Ectodermal cell (in vitro differentiated cells): ENCODE measurements around the gene TAF15.
A peak's percentile ranks its signal among the peaks of the same experiment; 100 is the strongest.

Experiments
- H3K27ac ChIP-seq: 2 replicates; pipeline ENCODE4 v1.7.0; 2013; ENCODE audit warnings: mild to moderate bottlenecking, low read depth, low read length; ENCODE audit not compliant: insufficient read depth, poor library complexity, severe bottlenecking
- H3K27me3 ChIP-seq: 2 replicates; pipeline ENCODE4 v1.7.0; 2013; ENCODE audit warnings: mild to moderate bottlenecking, low read length; ENCODE audit not compliant: insufficient read depth, control insufficient read depth, poor library complexity, severe bottlenecking
- H3K36me3 ChIP-seq: one replicate; pipeline ENCODE4 v1.7.0; 2013; ENCODE audit warnings: low read length; ENCODE audit not compliant: control insufficient read depth, insufficient read depth
- H3K4me1 ChIP-seq: one replicate; pipeline ENCODE4 v1.7.0; 2013; ENCODE audit warnings: low read length; ENCODE audit not compliant: control insufficient read depth, insufficient read depth
- H3K4me3 ChIP-seq: 2 replicates; pipeline ENCODE4 v1.7.0; 2013; ENCODE audit warnings: low read depth, low read length, control low read depth; ENCODE audit not compliant: insufficient read depth
- H3K9me3 ChIP-seq: 2 replicates; pipeline ENCODE4 v1.7.0; 2013; ENCODE audit warnings: mild to moderate bottlenecking, low read length, moderate library complexity; ENCODE audit not compliant: control insufficient read depth
- WGBS, 2 experiments: methylation state at CpG; one replicate each; pipeline ENCODE4 v1.1.7; 2013; ENCODE audit warnings: missing lambda C conversion rate in 2 of 2; 5-methylcytosine and 5-hydroxymethylcytosine counted together

The TAF15 gene

DNA sequence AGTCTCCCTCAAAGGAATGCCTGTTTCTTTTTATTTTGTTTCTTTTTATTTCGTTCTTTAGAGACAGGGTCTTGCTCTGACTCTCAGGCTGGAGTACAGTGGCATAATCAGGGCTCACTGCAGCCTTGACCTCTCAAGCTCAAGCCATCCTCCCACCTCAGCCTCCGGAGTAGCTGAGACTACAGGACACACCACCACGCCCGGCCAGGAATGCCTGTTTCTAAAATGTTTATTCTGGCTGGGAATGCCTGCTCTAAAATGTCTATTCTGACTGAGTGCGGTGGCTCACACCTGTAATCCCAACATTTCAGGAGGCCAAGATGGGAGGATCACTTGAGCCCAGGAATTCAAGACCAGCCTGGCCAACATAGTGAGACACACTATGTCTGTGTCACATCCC lies 11.4 kb upstream of the TAF15 start:
- peaks cover 56% of the 10 kb centered on the region for H3K27me3 ChIP-seq
- H3K9me3 ChIP-seq: no peaks in the 10 kb centered on the region
- H3K27ac ChIP-seq: no peak overlapping the region
- H3K4me3 ChIP-seq: no peak overlapping the region
- 87 to 90% methylated on average over 5 of the region's 5 CpGs for WGBS, 2 experiments
- H3K4me1 ChIP-seq: no peaks in the 10 kb centered on the region
- H3K36me3 ChIP-seq: no peaks in the 10 kb centered on the region

DNA sequence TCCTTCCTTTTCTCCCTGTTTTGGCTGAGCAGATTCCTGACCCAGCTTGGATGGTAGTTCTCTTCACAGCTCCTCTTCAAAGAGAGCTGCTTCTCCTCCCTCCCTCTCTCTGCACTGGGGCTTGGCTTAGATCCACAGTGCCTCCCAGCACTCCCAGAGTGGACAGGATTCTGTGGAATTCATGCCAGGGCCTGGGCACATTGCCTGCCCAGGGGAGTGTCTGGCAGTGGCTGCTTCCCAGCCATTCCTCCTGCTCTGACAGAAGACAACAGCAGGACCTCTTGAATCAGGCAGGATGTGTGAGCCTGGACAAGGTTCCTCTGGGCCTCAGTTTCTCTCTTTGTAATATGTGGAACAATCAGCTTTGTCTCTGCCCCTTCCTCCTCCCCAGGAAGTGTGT lies 9.3 kb upstream of the TAF15 start:
- Histone ChIP-seq H3K9me3 (no peaks in the 10 kb centered on the region), H3K4me1 (no peaks in the 10 kb centered on the region), H3K36me3 (no peaks in the 10 kb centered on the region), H3K27me3 (peaks cover 36% of the 10 kb centered on the region), H3K27ac (no peak overlapping the region), H3K4me3 (no peak overlapping the region)

DNA sequence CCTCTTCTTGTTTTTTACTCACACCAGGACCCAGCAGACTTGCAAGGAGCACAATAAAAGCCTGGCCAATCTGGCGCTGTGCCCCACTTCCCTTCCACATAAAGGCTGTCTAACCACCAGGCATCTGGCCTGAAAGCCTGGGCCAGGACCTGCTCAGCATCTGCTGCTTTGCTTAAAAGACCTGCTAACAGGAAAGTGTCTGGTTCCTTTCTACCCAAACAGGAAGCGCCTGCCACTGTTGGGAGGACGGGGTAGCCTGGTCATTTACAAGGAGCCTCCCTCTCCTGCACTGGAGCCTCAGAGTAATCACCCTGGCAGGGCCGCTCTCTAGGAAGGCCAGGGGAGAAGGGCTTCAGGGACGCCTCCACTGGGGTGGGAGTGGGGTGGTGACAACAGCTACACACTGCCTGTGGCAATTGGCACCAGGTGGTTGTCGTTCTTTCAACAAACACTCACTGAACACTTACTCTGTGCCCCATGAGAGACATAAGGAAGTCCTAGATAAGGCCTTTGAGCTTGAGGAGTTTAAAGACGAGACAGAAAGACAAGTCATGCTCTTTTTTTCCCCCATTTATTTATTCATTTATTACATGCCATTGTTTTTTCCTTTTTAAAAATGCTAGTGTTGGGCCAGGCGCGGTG lies 7.6 kb upstream of the TAF15 start:
- WGBS, 2 experiments: 91 to 92% methylated on average over 9 of the region's 9 CpGs
- Histone ChIP-seq H3K27ac (no peak overlapping the region), H3K4me3 (no peak overlapping the region), H3K27me3 (peaks cover 18% of the 10 kb centered on the region), H3K9me3 (no peaks in the 10 kb centered on the region), H3K36me3 (no peaks in the 10 kb centered on the region), H3K4me1 (no peaks in the 10 kb centered on the region)

DNA sequence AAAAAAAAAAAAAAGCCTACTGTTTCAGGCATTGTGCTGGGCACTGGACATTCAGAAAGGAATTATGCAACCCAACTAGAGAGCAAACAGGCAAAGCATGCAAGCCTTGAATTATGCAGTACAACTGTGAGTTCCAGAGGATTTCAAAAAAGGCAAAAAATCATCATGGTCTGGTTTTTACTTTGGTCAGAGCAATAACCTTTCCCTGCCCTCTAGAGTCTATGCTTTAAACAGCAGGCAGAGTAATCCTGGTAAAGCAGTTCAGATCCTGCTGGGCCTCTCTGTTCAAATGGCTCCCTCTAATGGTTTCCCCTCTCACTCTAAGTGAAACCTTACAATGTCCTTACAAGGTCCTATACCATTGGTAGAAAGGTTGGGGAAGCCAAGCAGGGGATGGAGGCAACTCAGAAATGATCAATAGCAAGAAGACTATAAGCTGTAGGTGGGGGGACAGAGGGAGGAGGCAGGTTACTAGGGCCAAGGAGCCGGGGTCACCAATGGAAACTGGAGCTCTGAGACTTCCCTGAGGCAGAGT lies 4.6 kb upstream of the TAF15 start:
- no peaks in the 10 kb centered on the region for H3K36me3 ChIP-seq
- no peaks in the 10 kb centered on the region for H3K27me3 ChIP-seq
- WGBS, 2 experiments: 20 to 50% methylated on average over 1 of the region's 1 CpG
- H3K27ac ChIP-seq: no peak overlapping the region
- H3K4me3 ChIP-seq: no peak overlapping the region
- H3K4me1 ChIP-seq: no peaks in the 10 kb centered on the region
- no peaks in the 10 kb centered on the region for H3K9me3 ChIP-seq

DNA sequence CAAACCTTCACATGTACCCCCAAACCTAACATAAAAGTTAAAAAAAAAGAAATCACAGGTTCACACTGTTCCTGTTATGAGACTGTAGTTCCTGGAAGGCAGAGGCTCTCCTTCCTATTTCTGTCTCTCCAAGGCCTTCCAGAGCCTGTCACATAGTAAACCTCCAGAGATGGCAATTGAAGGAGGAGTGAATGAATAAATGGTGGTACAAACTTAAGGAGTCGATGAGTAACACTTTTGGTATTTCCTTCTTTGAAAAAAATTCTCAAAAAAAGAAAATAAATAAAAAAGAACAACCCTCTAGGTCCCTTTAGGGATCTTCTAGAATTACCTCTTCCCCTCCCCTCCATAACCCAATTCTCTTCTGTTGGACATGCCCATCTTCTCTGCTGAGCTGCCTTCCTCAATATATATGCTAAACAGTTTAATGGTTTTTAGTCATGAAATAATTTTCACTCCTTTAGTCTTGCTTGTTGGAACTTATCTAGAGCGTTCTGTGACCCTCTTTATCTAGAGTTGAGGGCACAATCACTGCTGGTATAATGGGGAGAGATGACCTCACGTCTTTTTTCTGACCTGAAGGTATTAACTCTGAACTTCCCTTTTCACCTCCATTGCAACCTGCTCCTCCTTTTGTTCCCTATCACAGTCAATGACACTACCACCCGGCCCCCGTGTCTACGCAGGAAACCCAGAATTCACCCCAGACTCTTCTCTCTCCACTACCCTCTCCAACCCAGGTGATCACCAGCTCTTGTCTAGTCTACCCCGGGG lies 1.7 kb upstream of the TAF15 start:
- Histone ChIP-seq H3K27ac (no peak overlapping the region), H3K4me3 (no peak overlapping the region), H3K9me3 (no peaks in the 10 kb centered on the region), H3K27me3 (no peaks in the 10 kb centered on the region), H3K4me1 (peaks cover 4% of the 10 kb centered on the region), H3K36me3 (no peaks in the 10 kb centered on the region)
- WGBS, 2 experiments: 91 to 95% methylated on average over 7 of the region's 7 CpGs

DNA sequence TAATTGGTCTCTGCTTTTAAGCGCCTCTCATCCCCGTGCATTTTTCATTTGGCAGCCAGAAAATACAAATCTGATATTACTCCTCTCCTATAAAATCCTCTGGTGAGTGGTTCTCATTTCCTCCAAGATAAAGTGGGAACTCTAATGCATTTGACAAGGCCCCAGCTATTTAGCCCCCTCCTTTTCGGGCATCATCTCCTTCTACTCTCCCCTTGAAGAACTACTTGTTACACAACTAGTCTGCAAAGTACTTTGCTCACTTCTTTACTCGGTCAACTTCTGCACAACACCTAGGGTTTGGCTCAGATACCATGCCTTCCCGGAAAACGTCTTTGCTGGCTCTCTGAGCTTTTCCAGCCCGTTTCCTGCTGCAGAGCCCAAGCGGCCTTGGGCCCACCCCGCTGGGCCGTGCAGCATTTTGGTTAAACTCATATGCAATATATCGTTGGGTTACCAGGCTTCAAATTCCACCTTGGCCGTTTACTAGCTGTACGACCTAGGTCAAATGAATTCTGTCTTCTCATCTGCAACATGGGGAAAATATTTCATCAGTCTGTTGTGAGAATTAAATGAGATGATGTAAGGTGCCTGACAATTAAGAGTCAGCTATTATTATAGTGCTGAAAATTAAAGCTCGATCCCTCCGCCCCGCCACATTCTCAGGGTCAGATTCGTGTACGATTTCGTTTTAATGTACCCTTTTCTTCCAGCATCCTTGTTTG lies 883 bp upstream of the TAF15 start:
- H3K4me1 ChIP-seq: peaks cover 4% of the 10 kb centered on the region
- peak overlapping the region; percentile 92 for H3K4me3 ChIP-seq
- 44% methylated on average over 19 of the region's 19 CpGs for WGBS, 2 experiments
- H3K36me3 ChIP-seq: no peaks in the 10 kb centered on the region
- H3K9me3 ChIP-seq: no peaks in the 10 kb centered on the region
- no peaks in the 10 kb centered on the region for H3K27me3 ChIP-seq
- peak overlapping the region; percentile 93 for H3K27ac ChIP-seq

DNA sequence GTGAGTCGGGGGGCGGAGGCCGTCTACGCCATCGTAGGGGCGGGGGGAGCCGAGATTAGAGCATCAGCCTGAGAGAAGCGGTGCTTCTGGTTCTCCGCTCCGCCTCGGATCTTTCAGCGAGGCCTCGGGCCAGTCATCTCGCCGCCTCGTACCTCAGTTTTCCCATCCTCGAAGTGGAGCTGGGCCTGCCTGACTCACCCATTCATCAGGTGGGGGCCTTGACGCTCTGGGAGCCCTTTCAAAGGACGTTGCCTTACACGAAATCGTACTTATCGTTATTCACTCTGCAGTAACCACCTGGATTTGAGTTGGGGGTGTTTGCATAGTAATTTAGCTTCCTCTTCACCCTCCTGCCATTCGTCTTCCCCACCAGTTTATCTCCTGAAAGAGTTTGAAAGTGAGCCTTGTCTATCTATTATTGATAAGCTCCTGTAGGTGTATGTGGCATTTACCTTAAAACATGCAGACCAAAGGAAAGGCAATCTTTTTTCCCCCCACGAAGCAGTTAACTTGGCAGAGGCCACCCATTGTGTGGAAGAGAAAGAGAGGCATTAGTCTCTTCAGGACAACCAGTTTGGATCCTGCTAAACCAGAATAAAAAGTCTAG lies 674 bp downstream of the TAF15 start:
- H3K9me3 ChIP-seq: no peaks in the 10 kb centered on the region
- H3K27ac ChIP-seq: peak overlapping the region; percentile 93
- no peaks in the 10 kb centered on the region for H3K36me3 ChIP-seq
- peak overlapping the region; percentile 92 for H3K4me3 ChIP-seq
- peaks cover 4% of the 10 kb centered on the region for H3K4me1 ChIP-seq
- H3K27me3 ChIP-seq: no peaks in the 10 kb centered on the region
- 0 to 1% methylated on average over 22 to 23 of the region's 24 CpGs for WGBS, 2 experiments

DNA sequence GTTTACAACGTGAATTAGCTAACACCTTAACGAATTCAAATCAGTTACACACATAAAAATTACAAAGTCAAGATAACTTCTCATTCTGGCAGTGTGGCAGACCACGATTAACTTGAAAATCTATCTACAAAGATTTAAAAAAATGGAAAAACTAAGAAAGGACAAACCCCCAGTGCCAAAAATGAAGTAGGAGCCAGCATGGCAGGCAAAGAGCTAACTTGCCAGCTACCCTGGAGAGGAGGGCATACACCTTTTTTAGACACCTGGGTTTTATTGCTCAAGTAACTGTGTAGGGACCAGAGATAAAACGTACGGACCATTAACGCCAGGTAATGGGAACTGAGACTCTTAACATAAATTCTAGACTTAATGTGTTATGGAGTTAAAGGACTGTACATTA lies 2.5 kb downstream of the TAF15 start:
- Histone ChIP-seq H3K36me3 (no peaks in the 10 kb centered on the region), H3K4me3 (no peak overlapping the region), H3K4me1 (peaks cover 4% of the 10 kb centered on the region), H3K27ac (no peak overlapping the region), H3K27me3 (no peaks in the 10 kb centered on the region), H3K9me3 (no peaks in the 10 kb centered on the region)
- WGBS, 2 experiments: 96 to 97% methylated on average over 6 of the region's 6 CpGs

DNA sequence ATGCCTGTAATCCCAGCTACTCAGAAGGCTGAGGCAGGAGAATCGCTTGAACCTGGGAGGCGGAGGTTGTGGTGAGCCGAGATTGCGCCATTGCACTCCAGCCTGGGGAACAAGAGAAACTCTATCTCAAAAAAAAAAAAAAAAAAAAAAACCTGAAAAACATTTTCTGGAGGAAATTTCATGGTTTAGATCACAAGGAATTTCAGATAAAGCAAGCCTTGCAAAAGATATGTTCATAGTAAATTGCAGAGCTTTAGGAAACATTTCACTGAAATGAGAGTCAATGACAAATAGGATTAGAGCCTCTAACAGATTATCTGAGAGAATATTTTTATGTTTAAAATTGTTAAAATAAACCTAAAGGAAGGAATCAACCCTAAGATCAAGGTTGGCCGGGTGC lies 3.2 kb downstream of the TAF15 start:
- Histone ChIP-seq H3K4me1 (peaks cover 4% of the 10 kb centered on the region), H3K4me3 (no peak overlapping the region), H3K27ac (no peak overlapping the region), H3K36me3 (no peaks in the 10 kb centered on the region), H3K27me3 (no peaks in the 10 kb centered on the region), H3K9me3 (no peaks in the 10 kb centered on the region)
- 85 to 89% methylated on average over 5 of the region's 5 CpGs for WGBS, 2 experiments

DNA sequence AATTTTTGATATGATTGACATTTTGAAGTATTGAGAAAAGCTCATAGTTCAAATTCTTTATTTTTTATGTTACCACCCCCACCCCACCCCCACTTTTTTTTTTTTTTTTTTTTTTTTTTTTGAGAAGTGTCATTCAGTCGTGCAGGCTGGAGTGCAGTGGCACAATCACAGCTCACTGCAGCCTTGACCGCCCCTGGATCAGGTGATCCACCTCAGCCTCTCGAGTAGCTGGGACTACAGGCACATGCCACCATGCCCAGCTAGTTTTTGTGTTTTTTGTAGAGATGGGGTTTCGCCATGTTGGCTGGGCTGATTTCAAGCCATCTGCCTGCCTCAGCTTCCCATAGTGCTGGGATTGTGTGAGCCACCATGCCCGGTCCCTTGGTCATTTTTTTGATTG lies 7.4 kb downstream of the TAF15 start:
- Histone ChIP-seq H3K27me3 (no peaks in the 10 kb centered on the region), H3K36me3 (peaks cover 16% of the 10 kb centered on the region)
- 90 to 93% methylated on average over 5 of the region's 5 CpGs for WGBS, 2 experiments

More for the DNA sequence above, 7.4 kb downstream of the TAF15 start:
- Histone ChIP-seq H3K9me3 (no peaks in the 10 kb centered on the region), H3K4me3 (no peak overlapping the region), H3K27ac (no peak overlapping the region), H3K4me1 (peaks cover 1% of the 10 kb centered on the region)
